Measurements from ENCODE around the gene MCOLN2. TPM values are rescaled to one million over a fixed set of nuclear protein-coding genes. Genes with fewer than 3 reads are reported as not detected.

Gene MCOLN2
- total RNA-seq, 1 experiment from 2014 or later, result 9.6 TPM

DNA sequence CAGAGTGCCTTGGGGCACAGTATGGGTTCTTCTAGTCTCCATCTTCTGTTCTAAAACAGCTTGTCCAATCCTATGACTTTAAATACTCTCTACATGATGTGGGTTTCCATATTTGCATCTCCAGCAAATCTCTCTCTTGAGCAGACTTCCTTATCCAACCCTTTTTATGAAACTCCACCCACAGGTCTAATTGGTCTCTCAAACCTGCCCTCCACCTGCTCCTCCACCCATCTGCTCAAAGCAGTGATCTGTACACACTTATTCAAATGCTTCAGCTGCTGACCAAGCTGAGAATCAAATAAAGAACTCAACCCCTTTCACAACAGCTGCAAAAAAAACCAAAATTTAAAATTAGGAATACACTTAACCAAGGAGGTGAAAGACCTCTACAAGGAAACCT, 11.5 kb downstream of the MCOLN2 start:
- DNase-seq (ENCODE audit: low read depth), result no peak

- no peak for DNase-seq (ENCODE audit: low read depth)
These were observed 14.5 kb downstream of the MCOLN2 start for GRCh38 chr1:84982395-84982794.

GRCh38 chr1:84975035-84975434, 21.9 kb downstream of the MCOLN2 start:
- no peak for DNase-seq (ENCODE audit: low read depth)

DNA sequence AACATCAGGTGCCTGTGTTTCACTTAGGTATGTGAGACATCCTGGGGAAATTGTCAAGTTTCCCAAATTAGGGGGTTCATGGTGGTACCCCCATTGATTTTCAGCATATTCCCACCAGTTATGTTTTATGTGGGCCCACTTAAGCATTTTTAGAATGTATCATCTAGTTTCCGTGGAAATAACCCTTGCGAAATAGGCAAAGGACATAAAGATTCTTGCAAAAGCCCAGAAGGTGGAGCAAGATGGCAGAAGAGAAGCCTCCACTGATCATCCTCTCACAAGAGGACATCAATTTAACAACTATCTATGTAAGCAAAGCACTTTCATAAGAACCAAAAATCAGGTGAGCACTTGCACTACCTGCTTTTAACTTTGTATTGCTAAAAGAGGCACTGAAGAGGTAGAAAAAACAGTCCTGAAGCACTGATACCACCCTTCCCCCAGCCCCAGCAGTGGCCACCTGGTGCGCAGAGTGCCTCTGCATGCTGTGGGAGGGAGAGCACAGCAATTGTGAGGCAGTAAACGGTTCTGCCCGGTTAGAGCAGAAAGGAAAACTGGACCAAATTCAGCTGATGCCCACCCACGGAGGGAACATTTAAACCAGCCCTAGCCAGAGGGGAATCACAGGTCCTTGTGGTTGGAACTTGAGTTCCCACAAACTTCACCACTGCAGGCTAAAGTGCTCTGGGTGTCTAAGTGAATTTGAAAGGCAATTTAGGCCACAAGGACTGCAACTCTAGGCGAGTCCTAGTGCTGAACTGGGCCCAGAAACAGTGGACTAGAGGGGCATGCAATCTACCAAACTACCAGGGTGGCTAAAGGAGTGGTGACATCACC, 23.2 kb downstream of the MCOLN2 start:
- peak; percentile 22 for DNase-seq (ENCODE audit: low read depth)

DNA sequence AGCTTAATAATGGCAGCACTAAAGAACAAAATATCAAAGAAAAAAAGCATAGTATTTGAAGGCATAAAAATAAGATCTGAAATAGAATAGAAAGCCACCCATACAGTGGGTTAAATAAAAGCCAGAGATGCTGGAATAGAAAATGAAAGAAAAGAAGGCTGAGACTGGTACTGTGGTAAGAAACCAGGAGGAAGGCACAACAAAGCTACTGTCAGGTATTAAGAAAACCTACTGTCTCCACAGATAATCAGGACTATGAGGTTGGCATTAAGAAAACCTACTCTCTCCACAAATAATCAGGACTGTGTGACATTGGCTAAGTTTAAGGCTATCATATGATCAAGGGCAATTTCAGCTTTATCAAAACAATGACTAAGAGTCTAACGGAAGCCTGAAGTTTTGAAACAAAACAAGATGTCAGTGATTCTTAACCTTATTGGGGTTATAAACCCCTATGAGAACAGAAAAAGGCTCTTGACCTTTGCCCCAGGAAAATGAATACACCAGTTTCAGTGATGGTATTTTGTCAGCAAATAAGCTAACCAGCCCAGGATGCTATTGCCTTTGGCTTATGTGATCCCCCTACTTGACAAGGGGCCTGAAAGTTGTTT, 24.4 kb downstream of the MCOLN2 start:
- peak; percentile 53 for DNase-seq (ENCODE audit: low read depth)

- no peak for DNase-seq (ENCODE audit: low read depth)
These were observed 25.0 kb downstream of the MCOLN2 start for GRCh38 chr1:84971957-84972356.

- DNase-seq (ENCODE audit: low read depth), result no peak
These were observed 27.2 kb downstream of the MCOLN2 start for GRCh38 chr1:84969489-84970250.

DNA sequence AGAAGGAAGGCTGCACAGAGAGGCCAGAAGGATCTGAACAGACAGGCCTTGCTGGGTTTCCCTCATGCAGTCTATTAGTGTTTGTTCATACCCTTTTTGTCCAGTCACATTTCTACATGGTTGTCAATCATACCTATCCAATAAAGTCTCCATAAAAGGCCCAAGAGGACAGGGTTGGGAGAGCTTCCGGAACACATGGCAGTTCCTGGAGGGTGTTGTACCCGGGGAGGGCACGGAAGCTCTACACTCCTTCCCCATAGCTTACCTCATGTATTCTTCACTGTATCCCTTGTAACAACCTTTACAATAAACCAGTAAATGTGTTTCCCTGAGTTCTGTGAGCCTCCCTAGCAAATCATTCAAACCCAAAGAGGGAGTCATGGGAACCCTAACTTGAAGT, 28.0 kb downstream of the MCOLN2 start:
- no peak for DNase-seq (ENCODE audit: low read depth)

DNA sequence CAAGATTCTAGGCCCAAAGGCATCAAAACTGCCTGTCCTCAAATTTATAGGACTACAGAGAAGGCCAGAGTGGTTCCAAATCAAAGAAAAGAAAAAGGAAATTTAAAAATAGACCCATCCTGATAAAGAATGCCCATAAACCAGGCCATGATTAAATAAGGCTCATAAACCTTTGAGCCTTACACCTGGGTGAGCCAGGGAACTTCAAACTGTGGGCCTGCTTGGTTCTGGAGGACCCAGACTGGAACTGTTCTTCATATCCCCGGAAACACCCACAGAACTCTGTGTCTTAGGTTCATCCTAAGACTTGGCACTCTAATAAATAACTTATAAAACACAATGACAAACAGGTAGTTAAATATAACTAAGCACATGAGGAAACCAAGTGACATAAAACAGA, 28.8 kb downstream of the MCOLN2 start:
- no peak for DNase-seq (ENCODE audit: low read depth)

- no peak for DNase-seq (ENCODE audit: low read depth)
These were observed 29.2 kb downstream of the MCOLN2 start for GRCh38 chr1:84967666-84968065.

- no peak for DNase-seq (ENCODE audit: low read depth)
These were observed 33.9 kb downstream of the MCOLN2 start for GRCh38 chr1:84963021-84963420.

DNA sequence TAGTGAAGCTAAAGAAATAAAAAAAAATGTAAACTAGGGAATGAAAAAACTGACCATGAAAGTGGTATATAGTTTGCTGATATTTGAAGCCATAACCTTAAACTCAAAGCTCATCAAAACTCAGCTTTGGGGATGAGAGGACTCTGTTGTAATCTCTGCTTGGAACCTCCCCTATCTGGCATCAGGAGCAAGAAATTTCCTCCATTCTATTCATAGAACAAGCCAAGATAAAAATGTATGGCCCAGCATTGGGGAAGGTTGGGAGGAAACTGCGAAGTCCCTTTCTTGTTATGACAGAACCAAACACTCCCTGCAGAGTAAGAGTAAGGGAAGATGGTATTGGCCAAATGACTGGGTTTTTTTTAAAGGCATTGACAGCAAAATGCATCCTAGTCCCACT, 35.6 kb downstream of the MCOLN2 start:
- no peak for DNase-seq (ENCODE audit: low read depth)

GRCh38 chr1:84960371-84960770, 36.5 kb downstream of the MCOLN2 start:
- DNase-seq (ENCODE audit: low read depth), result peak; percentile 61

DNA sequence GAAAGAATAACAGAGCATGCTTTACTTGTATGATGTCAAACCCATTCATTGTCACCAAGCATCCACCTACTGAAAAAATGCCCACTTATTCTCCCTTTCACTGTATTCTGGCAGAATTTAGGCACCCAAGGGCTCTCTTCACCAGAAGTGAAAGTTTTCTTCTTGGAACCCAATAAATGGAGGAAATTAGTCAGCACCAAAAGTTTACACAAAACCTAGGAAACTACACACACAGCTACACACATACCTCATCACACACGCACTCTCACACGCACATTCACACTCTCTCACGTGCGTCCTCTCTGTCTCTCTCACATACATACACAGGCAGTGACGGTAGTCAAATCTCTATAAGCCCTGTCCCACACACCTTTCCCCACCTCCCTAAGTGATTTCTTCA, 37.6 kb downstream of the MCOLN2 start:
- peak; percentile 46 for DNase-seq (ENCODE audit: low read depth)

GRCh38 chr1:84957966-84958365, 38.9 kb downstream of the MCOLN2 start:
- peak; percentile 27 for DNase-seq (ENCODE audit: low read depth)

DNA sequence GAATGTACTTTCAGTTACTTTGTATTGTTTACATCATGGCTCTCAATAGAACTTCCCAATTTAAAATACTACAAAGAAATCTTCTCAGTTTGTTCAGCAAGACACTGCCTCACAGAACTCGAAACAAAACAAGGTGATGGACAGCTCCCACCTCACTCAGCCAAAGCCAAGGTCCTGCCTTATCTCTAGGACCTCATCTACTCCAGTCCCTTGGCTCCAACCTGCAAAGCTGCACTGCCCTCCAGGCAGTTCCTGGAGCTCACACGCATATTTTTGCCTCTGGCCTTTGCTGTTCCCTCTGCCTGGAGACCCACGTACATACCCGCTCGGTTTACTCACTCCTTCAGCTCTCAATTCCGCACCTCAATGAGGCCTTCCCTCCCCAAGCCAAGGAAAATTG, 40.3 kb downstream of the MCOLN2 start:
- no peak for DNase-seq (ENCODE audit: low read depth)

DNA sequence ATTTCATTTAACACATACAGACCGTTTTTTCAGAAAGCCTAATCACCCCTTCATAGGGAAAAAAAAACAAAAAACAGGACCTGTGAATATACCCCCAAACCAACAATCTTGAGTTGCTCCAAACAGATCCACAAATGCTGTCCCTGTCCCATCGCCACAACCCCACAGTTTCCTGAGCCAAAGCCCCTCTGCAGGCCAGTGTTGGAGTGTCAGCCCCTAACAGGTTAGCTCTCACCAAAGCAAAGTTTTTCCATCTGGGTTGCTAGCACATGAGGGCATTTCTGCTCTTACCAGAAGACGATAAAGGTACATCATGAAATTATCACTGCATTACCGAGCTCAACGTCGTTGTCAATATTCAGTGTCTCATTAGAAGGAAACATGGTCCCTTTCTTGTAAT, 40.8 kb downstream of the MCOLN2 start:
- DNase-seq (ENCODE audit: low read depth), result no peak

- DNase-seq (ENCODE audit: low read depth), result no peak
These were observed 47.2 kb downstream of the MCOLN2 start for GRCh38 chr1:84949664-84950063.

DNA sequence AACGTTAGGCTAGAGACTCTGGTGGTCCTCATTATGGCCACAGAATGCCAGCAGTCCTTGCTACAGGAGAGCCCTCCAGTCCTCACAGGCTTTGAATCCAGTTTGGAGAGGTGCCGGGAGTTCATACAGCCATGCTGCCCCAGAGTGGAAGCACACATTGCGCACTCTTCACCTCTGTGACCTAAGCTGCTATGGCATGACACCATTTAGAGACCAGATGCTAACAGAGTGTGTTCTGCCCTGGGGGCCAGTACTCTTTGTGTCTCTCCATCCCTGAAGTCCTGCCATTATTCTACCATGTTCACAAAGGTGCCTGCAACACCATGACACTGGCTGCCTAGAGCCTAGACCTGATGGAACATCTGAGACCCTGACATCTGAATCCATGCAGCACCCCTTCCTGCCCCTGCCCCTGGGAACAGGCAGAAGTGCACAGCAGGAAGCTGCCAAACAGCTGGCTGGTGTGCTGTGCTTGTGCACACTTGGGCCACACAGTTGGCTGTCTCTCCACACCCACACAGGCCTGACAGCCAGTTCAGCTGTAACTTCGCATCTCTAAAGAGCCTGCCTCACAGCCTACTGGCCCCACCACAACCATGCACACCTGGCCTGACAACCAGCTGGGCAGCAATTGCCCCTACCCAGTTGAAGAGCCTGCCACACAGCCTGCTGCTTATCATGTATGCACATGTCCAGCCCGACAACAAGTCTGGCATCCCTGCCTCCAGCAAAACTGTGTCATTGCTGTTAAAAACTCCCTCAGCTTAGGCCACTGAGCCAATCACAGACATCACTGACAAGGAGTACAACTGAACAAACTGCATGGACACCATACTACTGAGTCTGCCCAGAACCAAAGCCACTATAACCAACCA, 49.1 kb downstream of the MCOLN2 start:
- peak; percentile 38 for DNase-seq (ENCODE audit: low read depth)

- DNase-seq (ENCODE audit: low read depth), result peak; percentile 80
These were observed 50.3 kb downstream of the MCOLN2 start for GRCh38 chr1:84946631-84947030.

- DNase-seq (ENCODE audit: low read depth), result peak; percentile 94
These were observed 52.0 kb downstream of the MCOLN2 start for GRCh38 chr1:84944767-84945486.

Measured in M059J (cell line).